Left kidney (tissue), 8 donors: ENCODE results near the gene GDPD2. TPM values are rescaled to one million over a fixed set of nuclear protein-coding genes. Genes with fewer than 3 reads are reported as not detected.
"Not testable (repeated sequence)": the region's sequence is repeated elsewhere in the genome, so short reads cannot be mapped to it uniquely, and the experiment has no call there.

Experiments used
- DNase-seq: peaks from one replicate; pipeline ENCODE4 v3.0.0-alpha.2; 2013
- long read RNA-seq, 8 donors: transcript quantifications; one replicate each; lab custom pipeline, GENCODE V29; 2026
- polyA plus RNA-seq: library from polyadenylated mRNA; unstranded; fragments of 120-200 nt; gene quantifications from one replicate; pipeline ENCODE4 v1.2.1, GENCODE V29; 2013; ENCODE audit not compliant: insufficient read length

Gene GDPD2, protein sequence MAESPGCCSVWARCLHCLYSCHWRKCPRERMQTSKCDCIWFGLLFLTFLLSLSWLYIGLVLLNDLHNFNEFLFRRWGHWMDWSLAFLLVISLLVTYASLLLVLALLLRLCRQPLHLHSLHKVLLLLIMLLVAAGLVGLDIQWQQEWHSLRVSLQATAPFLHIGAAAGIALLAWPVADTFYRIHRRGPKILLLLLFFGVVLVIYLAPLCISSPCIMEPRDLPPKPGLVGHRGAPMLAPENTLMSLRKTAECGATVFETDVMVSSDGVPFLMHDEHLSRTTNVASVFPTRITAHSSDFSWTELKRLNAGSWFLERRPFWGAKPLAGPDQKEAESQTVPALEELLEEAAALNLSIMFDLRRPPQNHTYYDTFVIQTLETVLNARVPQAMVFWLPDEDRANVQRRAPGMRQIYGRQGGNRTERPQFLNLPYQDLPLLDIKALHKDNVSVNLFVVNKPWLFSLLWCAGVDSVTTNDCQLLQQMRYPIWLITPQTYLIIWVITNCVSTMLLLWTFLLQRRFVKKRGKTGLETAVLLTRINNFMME
- polyA plus RNA-seq, result 1.9 TPM
- long read RNA-seq, donor 1, result 0 reads
- long read RNA-seq, donor 2, result 0 reads
- long read RNA-seq, donor 3, result 0 reads
- long read RNA-seq, donor 4, result 0 reads
- long read RNA-seq, donor 5, result 0 reads
- long read RNA-seq, donor 6, result 0 reads
- long read RNA-seq, donor 7, result 0 reads
- long read RNA-seq, donor 8, result 0 reads

DNA sequence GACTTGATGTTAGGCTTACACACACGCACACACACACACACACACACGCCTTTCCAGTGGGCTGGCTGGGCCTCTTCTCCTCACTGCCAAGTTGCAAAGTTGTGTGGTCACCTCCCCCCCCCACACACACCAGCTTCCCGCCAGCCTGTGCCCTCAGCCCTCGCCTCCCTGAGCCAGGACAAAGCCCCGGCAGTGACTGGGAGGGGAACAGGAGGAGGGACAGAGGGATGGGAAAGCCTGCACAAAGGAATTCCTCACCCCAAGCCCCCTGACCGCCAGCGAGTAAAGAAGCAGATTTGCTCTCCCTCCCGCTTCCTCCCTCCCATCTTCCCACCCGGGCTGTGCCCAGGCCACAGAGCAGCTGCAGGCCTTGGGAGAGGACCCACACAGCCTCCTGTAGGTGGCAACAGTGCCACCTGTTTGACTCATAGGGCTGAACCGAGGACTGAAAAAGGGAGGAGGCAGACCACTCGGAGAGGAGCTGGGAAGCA is at the start of gene GDPD2:
Gene GDPD2 (plus strand): TSS at position 464 of the 491 bp plus-strand sequence. CDS start 1,671 bp downstream, outside the sequence.
- peak; percentile 59 for DNase-seq

DNA sequence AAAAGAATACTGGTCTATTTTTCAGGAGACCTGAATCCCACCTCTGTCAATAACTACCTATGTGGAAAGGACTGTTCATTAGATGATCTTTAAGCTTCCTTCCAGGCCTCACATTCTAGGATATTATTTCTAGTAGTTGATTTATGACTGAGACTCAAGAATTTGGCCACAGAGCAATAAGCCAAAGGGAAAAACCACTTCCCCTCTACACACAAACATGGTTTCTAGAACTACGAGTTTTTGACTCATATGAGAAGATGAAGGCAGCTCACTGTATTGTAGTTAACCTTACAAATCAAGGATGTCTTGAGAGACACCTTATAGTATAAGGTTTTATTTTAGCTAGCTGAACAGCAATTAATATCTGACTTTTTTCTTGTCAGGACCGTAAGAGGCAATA is 36.9 kb upstream of the GDPD2 start:
- no peak for DNase-seq

- no peak for DNase-seq
These were observed 24.2 kb upstream of the GDPD2 start for GRCh38 chrX:70398899-70399298.

DNA sequence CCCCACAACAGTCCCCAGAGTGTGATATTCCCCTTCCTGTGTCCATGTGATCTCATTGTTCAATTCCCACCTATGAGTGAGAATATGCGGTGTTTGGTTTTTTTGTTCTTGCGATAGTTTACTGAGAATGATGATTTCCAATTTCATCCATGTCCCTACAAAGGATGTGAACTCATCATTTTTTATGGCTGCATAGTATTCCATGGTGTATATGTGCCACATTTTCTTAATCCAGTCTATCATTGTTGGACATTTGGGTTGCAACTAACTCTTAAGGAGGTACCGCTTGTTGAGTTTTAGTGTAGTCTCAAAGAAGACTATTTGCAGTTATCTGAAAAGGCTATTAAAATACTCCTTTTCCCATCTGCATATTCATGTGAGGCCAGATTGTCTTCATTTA is 22.9 kb upstream of the GDPD2 start:
- not testable (repeated sequence) for DNase-seq

DNA sequence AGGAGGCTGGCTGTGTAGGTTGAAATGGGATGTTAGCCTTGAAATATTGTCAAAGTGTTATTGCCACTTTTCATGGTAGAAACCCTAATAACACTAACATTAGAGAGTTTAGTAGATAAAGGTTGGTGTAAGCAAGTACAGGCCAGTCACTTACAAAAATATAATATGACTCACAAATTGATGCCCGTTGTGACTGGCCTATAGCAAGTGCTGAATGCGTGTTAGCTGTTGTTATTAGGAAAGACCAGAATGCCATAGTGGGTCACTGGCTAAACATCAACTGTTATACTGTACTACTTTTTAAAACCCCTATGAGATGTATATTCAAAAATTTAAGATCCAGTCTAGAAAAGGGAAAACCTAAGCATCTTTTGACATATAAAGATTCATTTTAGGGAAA is 20.4 kb upstream of the GDPD2 start:
- no peak for DNase-seq

DNA sequence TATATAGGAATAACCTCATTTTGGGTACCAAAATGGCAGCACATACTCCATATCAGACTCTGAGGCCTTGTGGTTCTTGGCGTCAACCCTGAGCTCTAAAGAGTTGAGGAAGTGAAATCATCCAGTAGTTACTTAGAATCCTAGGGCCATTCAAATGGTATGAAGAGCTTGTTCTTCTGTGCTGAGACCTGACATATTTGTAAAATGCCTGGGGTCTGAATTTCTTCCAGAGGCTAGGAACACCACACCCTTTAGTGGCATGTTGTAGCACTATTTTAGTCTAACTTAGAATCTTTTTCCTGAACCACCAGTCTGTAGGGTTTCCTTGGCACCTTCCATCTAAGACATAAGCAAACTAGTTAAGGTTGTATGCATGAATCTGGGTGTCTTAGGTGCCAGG is 18.1 kb upstream of the GDPD2 start:
- no peak for DNase-seq

DNA sequence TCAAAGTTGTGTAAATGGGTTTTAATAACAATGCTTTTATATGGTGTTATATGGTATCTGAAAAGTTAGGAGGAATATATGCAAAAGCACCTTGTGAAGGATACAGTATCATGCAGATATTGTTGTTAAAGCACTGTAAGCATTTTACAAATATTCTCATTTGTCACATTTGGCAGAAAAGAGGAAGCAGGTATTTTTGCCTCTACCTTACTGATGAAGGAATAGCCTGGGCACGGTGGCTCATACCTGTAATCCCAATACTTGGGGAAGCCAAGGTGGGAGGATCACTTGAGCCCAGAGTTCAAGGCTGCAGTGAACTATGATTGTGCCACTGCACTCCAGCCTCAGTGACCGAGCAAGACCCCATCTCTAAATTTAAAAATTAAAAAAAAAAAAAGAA is 12.2 kb upstream of the GDPD2 start:
- no peak for DNase-seq

- DNase-seq, result no peak
These were observed 11.6 kb upstream of the GDPD2 start for GRCh38 chrX:70411475-70411874.

- DNase-seq, result no peak
These were observed 1.5 kb upstream of the GDPD2 start for GRCh38 chrX:70421618-70422017.

DNA sequence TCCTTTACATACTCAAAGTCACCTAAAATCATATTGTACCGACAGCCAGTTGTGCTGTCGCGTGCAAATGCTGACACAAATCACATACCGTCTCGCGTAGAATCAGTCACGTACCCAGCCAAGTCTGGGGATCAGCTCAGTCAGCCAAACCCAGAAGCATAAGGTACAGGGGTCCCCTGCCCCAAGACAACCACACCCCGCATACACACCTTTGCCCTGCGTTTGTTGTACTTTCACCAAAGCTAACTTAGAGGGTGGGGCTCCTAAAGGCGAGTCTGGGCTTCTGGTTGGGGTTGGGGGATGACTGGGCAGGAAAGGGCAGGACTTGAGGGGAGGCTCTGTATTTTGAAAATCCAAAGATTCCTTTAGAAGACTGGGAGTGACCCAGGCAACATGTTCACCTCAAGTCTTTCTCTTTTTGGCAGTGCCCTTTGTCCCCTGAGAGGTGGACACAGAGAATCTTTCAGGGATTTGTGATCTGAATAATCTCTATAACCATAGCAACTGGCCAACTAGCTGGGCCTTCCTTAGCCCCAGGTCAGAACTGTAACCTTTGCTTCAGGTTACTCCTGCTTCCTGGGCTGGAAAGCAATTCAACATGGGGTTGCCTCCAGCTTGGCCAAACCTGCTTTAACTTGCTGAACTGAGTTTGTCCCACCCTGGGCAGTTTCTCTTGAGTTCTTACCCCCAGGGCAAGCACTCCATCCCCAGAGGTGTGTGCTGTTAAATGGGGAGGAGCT is 992 bp downstream of the GDPD2 start:
- DNase-seq, result no peak

- DNase-seq, result no peak
These were observed 1.7 kb downstream of the GDPD2 start for GRCh38 chrX:70424801-70425200.

DNA sequence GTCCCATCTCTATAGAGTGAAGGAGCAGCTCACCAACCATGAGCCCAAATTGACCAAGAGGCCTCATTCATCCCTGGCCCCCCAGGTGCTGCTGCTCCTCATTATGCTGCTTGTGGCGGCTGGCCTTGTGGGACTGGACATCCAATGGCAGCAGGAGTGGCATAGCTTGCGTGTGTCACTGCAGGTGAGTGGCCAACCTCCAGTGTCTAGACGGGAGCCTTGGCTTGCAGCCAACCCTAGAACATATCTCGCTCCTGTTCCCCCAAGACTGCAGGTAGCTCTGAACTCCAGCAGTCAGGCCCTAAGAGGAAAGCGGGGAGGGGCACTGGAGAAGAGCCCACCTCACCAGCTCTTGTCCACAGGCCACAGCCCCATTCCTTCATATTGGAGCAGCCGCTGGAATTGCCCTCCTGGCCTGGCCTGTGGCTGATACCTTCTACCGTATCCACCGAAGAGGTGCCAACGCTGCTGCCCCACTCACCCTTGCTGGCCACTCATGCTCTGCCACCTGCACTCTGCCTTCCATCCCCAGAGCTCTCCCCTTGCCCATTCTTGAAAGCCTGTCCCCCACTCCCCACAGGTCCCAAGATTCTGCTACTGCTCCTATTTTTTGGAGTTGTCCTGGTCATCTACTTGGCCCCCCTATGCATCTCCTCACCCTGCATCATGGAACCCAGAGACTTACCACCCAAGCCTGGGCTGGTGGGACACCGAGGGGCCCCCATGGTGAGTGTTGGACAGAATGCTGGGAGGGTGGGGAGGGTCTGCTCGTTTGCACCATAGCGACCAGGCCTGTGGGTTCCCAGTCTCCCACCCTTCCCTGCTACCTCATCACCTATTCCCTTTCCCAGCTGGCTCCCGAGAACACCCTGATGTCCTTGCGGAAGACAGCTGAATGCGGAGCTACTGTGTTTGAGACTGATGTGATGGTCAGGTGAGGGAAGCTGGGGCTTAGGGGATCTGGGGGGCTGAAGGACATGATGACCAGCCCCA is 3.5 kb downstream of the GDPD2 start:
- no peak for DNase-seq

DNA sequence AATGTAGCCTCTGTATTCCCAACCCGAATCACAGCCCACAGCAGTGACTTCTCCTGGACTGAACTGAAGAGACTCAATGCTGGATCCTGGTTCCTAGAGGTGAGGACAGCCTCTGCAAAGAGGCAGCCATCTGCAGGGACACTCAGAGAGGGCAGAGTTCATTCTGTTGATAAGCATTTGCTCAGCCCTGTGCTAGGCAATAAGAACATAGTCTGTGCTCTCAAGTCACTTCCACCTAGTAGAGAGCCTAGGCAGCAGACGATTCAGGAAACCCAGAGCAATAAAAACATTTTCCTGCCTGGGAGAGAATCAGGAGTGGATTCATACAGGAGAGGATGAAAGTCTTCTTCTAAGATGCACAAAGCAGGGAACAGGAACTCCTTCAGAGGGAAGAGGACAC is 4.3 kb downstream of the GDPD2 start:
- no peak for DNase-seq

DNA sequence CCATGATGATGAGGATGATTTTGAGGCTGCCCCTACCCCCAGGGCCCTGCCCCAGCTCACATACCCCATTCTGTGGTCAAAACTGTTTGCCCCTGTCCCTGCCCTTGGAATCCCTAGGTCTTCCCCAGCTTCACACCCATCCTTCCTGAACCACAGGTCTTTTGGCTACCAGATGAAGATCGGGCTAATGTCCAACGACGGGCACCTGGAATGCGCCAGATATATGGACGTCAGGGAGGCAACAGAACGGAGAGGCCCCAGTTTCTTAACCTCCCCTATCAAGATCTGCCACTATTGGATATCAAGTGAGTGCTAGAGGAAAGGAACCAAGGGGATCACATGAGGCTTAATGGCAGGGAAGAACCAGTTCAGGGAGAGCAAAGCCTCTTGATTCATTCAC is 6.6 kb downstream of the GDPD2 start:
- DNase-seq, result no peak

GRCh38 chrX:70432936-70433847 is 10.1 kb downstream of the GDPD2 start:
- DNase-seq, result no peak

DNA sequence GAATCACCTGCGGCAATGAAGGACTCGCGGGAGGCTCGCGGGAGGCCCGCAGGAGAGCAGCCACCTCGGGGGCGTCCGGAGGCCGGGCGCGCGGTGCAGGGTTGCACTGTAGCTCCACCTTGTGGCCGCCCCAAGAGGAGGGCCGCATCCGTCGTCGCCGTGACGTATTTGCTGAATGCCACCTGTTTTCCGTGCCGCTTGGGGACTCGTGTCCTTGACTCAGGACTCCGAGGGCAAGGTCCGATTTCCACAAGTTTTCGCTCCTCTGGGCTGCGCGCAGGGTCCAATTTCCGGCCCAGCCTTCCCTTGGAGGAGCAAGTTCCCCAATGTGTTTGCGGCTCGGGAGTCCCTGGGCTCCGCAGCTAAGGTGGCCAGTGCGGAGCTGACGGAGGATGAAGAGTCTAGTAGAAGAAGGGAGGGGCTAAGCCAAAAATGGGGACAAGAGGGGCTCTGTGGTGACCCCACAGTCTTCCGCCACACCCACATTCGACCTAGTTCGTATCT is 10.8 kb downstream of the GDPD2 start:
- DNase-seq, result no peak

DNA sequence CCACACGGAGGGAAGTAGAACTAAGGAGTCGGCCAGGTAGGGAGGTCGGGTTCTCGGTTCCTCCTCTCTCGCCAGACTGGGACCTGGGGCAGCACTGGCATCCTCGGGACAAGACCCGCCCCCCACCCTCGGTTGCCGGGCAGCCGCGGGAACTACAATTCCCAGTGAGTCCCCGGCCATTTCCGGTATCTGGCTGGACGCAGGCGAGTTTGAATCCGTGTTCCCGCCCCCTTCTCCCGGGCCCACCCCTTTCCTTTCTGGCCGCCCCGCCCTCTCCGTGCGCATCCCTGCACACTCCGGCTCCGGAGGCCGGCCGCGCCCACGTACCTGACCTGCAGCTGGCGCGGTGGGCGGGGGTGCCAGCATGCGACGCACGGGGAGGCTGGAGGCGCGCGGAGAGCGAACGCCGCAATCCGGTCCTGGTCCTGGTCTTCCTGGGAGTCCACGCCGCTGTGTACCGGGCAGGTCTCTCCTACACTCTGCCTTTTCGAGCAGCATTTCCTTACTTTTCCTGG is 11.3 kb downstream of the GDPD2 start:
- DNase-seq, result peak; percentile 76

GRCh38 chrX:70434914-70435586 is 11.9 kb downstream of the GDPD2 start:
- no peak for DNase-seq

DNA sequence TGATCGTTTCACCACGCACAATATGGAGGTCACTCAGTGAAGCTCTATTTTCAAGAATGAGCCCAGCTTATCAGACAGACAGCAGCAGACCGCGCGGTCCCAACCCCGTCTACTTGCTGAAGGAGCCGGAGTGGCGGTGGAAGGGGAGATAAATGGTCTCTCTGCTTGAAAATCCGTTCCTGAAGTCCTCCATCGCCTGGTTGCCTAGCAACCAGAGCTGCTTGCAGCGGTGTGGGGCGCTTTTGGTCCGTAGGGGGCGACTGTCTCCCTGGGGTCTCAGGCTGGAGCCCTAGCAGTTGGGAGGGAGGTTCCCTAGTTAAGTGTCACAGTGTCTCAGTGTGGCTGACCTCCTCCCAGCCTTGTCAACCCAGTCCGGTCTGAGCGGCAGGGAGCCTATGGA is 13.2 kb downstream of the GDPD2 start:
- no peak for DNase-seq
